Epithelial cell of esophagus (primary cell): Measurements from ENCODE around the gene CELA1.
A peak's percentile ranks its signal among the peaks of the same experiment; 100 is the strongest.

Experiments used
- DNase-seq: peaks from one replicate; pipeline ENCODE4 v3.0.0; 2010; ENCODE audit warnings: low read depth
- H3K4me3 ChIP-seq: 2 replicates; pipeline ENCODE4 v1.5.1; 2011; ENCODE audit warnings: mild to moderate bottlenecking, low read length, control low read depth
- CTCF ChIP-seq: IDR thresholded peaks from 2 replicates; pipeline ENCODE4 v1.5.1; 2011; ENCODE audit warnings: low read depth, mild to moderate bottlenecking, low read length, control low read depth, inconsistent platforms; ENCODE audit not compliant: insufficient read depth; ENCODE audit errors: missing control alignments

The CELA1 gene

GRCh38 chr12:51360315-51360714 is 13.8 kb upstream of the CELA1 start:
- no peak overlapping the region for H3K4me3 ChIP-seq
- TF ChIP-seq CTCF: no peak
- DNase-seq: no peak

GRCh38 chr12:51359851-51360250 is 13.4 kb upstream of the CELA1 start:
- H3K4me3 ChIP-seq: no peak overlapping the region
- DNase-seq: no peak
- no peak for TF ChIP-seq CTCF

- no peak for DNase-seq
- no peak for TF ChIP-seq CTCF
- H3K4me3 ChIP-seq: no peak overlapping the region
Observed at GRCh38 chr12:51358496-51358895, 12.0 kb upstream of the CELA1 start.

- no peak for DNase-seq
- no peak overlapping the region for H3K4me3 ChIP-seq
- TF ChIP-seq CTCF: no peak
Observed at GRCh38 chr12:51357374-51358047, 11.0 kb upstream of the CELA1 start.

GRCh38 chr12:51351913-51352532 is 5.5 kb upstream of the CELA1 start:
- TF ChIP-seq CTCF: peak; percentile 75
- peak; percentile 60 for DNase-seq
- H3K4me3 ChIP-seq: no peak overlapping the region

- peak; percentile 89 for DNase-seq
- no peak for TF ChIP-seq CTCF
- H3K4me3 ChIP-seq: no peak overlapping the region
Observed at GRCh38 chr12:51349026-51349425, 2.5 kb upstream of the CELA1 start.

GRCh38 chr12:51348116-51348515 is 1.6 kb upstream of the CELA1 start:
- DNase-seq: no peak
- no peak for TF ChIP-seq CTCF
- H3K4me3 ChIP-seq: no peak overlapping the region
